ENCODE results near the gene RPP14.

The RPP14 gene

DNA sequence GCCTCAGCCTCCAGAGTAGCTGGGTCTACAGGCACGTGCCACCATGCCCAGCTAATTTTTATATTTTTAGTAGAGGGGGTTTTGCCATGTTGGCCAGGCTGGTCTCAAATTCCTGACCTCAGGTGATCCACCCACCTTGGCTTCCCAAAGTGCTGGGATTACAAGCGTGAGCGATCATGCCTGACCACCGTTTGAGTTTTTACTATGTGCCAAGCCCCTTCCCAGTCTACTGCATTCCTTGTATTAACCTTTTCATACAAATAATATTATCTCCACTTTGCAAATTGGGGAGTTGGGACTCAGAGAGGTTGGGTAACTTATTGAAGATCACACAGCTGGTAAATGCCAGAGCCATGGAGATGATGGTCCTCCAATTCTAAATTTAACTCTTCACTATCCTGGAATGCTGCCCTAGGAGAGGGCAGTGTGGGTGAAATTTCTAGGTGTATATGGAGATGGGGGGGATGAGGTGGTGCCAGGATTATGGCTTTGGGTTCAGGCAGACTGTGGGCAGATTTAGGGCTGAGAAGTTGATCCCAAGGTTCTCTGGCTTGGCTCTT is 25.6 kb downstream of the RPP14 start:
- peaks cover 10% of the 10 kb centered on the region for H3K27me3 Mint-ChIP-seq (ENCODE audit: low read depth, poor library complexity)
- DNase-seq, result no peak
- H3K4me1 Mint-ChIP-seq, result peaks cover 54% of the 10 kb centered on the region
- peak overlapping the region; percentile 73 for H3K4me3 Mint-ChIP-seq
- no peak for TF ChIP-seq CTCF (IDR thresholded peaks at IDR 0.05)
- no peaks in the 10 kb centered on the region for H3K36me3 Mint-ChIP-seq (ENCODE audit: low read depth)
- no peaks in the 10 kb centered on the region for H3K9me3 Mint-ChIP-seq
- no peak overlapping the region for H3K27ac Mint-ChIP-seq

DNA sequence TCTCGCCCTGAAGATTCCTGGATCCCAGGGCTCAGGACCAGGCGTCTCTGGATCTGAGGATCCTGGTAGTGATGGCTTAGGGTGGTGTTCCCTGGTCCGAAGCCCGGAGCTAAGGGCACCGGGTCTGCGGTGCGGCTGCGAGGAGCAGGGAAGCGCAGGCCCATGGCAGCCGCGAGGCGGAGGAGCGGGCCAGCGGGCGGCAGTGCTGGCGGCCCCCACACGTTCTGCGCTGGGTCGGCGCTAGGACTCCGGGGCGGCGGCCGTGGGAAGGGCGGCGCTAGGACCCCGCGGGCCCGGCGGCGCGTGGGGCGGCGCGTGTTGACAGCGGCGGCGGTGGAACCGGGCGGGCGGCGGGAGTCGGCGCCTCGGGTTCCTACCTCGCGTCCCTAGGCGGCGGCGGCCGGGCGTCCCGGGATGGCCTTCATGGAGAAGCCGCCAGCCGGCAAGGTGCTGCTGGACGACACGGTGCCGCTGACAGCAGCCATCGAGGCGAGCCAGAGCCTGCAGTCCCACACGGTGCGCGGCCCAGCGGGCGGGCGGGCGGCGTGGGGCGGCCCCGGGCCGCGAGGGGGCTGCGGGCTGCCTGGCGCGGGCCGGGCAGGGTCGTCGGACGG is 26.6 kb downstream of the RPP14 start, which contains the start of gene PXK:
Gene PXK (plus strand): TSS at position 318 of the 614 bp plus-strand sequence. CDS start 97 bp downstream, at position 415.
- H3K27ac Mint-ChIP-seq, result peak within 1 kb of the TSS; percentile 35

GRCh38 chr3:58333206-58334012 is 27.4 kb downstream of the RPP14 start:
- peak overlapping the region; percentile 35 for H3K27ac Mint-ChIP-seq
- peak overlapping the region; percentile 92 for H3K4me3 Mint-ChIP-seq
- DNase-seq, result peak; percentile 52
- peaks cover 46% of the 10 kb centered on the region for H3K4me1 Mint-ChIP-seq
- no peak for TF ChIP-seq CTCF (IDR thresholded peaks at IDR 0.05)
- H3K9me3 Mint-ChIP-seq, result no peaks in the 10 kb centered on the region
- peaks cover 10% of the 10 kb centered on the region for H3K27me3 Mint-ChIP-seq (ENCODE audit: low read depth, poor library complexity)
- H3K36me3 Mint-ChIP-seq (ENCODE audit: low read depth), result no peaks in the 10 kb centered on the region

More for the DNA sequence above, 26.6 kb downstream of the RPP14 start, which contains the start of gene PXK:
- TF ChIP-seq CTCF (IDR thresholded peaks at IDR 0.05), result no peak
- Mint-ChIP-seq H3K4me3 (peak within 1 kb of the TSS; percentile 92), H3K27me3 (ENCODE audit: low read depth, poor library complexity) (peaks cover 10% of the 10 kb centered on the region), H3K9me3 (no peaks in the 10 kb centered on the region), H3K36me3 (ENCODE audit: low read depth) (no peaks in the 10 kb centered on the region), H3K4me1 (peaks cover 48% of the 10 kb centered on the region)
- peak; percentile 83 for DNase-seq

GRCh38 chr3:58334013-58334321 is 27.9 kb downstream of the RPP14 start:
- Mint-ChIP-seq H3K4me3 (peak overlapping the region; percentile 92), H3K4me1 (peaks cover 44% of the 10 kb centered on the region), H3K36me3 (ENCODE audit: low read depth) (peaks cover 3% of the 10 kb centered on the region), H3K27me3 (ENCODE audit: low read depth, poor library complexity) (peaks cover 10% of the 10 kb centered on the region), H3K9me3 (no peaks in the 10 kb centered on the region), H3K27ac (no peak overlapping the region)
- DNase-seq, result no peak
- TF ChIP-seq CTCF (IDR thresholded peaks at IDR 0.05), result no peak

DNA sequence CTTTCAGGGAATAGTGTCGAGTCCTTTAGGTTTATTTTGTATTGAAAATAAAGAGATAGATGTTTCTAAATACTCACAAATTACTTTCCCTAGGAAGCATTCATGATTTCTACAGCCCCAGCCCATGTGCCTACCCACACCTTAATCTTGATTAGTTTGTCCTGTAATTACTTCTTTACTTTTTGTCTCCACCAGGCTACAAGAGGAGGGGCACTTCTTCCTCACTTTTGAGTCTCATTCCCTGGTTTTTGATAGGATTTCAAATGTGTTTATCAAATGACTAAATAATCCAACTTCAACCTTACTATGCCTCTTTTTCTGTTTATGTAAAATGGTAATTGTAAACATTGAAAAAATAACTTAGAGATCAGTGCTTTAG is 28.4 kb downstream of the RPP14 start:
- H3K27ac Mint-ChIP-seq, result no peak overlapping the region
- no peak for TF ChIP-seq CTCF (IDR thresholded peaks at IDR 0.05)
- peaks cover 9% of the 10 kb centered on the region for H3K27me3 Mint-ChIP-seq (ENCODE audit: low read depth, poor library complexity)
- peak overlapping the region; percentile 58 for H3K4me3 Mint-ChIP-seq
- H3K36me3 Mint-ChIP-seq (ENCODE audit: low read depth), result peaks cover 6% of the 10 kb centered on the region
- no peak for DNase-seq
- no peaks in the 10 kb centered on the region for H3K9me3 Mint-ChIP-seq
- H3K4me1 Mint-ChIP-seq, result peaks cover 43% of the 10 kb centered on the region
